ENCODE data around the gene PPFIA3. TPM values are rescaled to one million over a fixed set of nuclear protein-coding genes. Genes with fewer than 3 reads are reported as not detected.
"Not testable (repeated sequence)": the region's sequence is repeated elsewhere in the genome, so short reads cannot be mapped to it uniquely, and the experiment has no call there.

PPFIA3 gene
- total RNA-seq, 1 experiment from 2014 or later = 19.1 TPM

- peaks cover 19% of the 10 kb centered on the region for H3K27me3 Mint-ChIP-seq (ENCODE audit: low read depth)
- no peak overlapping the region for H2BK12ac ChIP-seq (ENCODE audit: insufficient read length, low read depth, low read length)
- no peak overlapping the region for H3K27ac Mint-ChIP-seq
- WGBS (ENCODE audit: extremely low coverage, insufficient read length, low lambda C conversion rate) = no CpG with 5 or more reads among the region's 4 CpGs
- peaks cover 6 to 13% (median 7%) of the 10 kb centered on the region in 3 experiments; a peak in 5 of 7 replicates for H3K36me3 Mint-ChIP-seq (ENCODE audit: insufficient read depth in 1 of 3, low read depth in 3 of 3)
- no peak overlapping the region for H3K9ac ChIP-seq (ENCODE audit: extremely low read depth, insufficient read length, low read length)
- no peak overlapping the region for H4K91ac ChIP-seq (ENCODE audit: insufficient read length, low read depth, low read length)
- H3K27me3 ChIP-seq (ENCODE audit: insufficient read depth, low read length) = no peaks in the 10 kb centered on the region
- no peak overlapping the region for H2AK5ac ChIP-seq (ENCODE audit: insufficient read length, low read length)
- H2BK120ac ChIP-seq (ENCODE audit: low read depth, low read length, poor library complexity, severe bottlenecking) = no peak overlapping the region
- no peak overlapping the region for H2BK5ac ChIP-seq (ENCODE audit: insufficient read length, low read length)
- H2BK20ac ChIP-seq (ENCODE audit: low read depth, low read length, poor library complexity, severe bottlenecking) = no peak overlapping the region
- DNase-seq = no peak
- H3K4me2 ChIP-seq (ENCODE audit: insufficient read depth, insufficient read length, low read length) = no peak overlapping the region
- no peak overlapping the region for H4K8ac ChIP-seq (replicated peaks; ENCODE audit: insufficient read length, low read depth, low read length)
- no peak overlapping the region for H3K14ac ChIP-seq (ENCODE audit: insufficient read depth, low read length)
- no peaks in the 10 kb centered on the region for H3K9me3 ChIP-seq (ENCODE audit: control insufficient read depth, low read depth, low read length)
- no peaks in the 10 kb centered on the region for H3K79me1 ChIP-seq (ENCODE audit: insufficient read depth, low read depth, low read length, poor library complexity, severe bottlenecking)
- no peak overlapping the region for H2BK15ac ChIP-seq (ENCODE audit: low read depth, low read length)
- no peak overlapping the region for H3K4ac ChIP-seq (ENCODE audit: low read depth, low read length)
- no peak overlapping the region for H3K18ac ChIP-seq (ENCODE audit: insufficient read length, low read depth, low read length)
- H4K20me1 ChIP-seq (ENCODE audit: control insufficient read depth, insufficient read depth, insufficient read length) = no peaks in the 10 kb centered on the region
- peaks cover 8% of the 10 kb centered on the region for H3K23me2 ChIP-seq (ENCODE audit: insufficient read length, low read depth, low read length, poor library complexity, severe bottlenecking)
- peaks cover 4% of the 10 kb centered on the region; the same call in 1 of the 2 replicates for H3K4me1 ChIP-seq (ENCODE audit: insufficient read depth, low read length)
- H3K23ac ChIP-seq (ENCODE audit: insufficient read length, low read depth, low read length) = no peak overlapping the region
- TF ChIP-seq CTCF (conservative IDR thresholded peaks at IDR 0.05) = no peak
- H3K4me1 Mint-ChIP-seq = peaks cover 18 to 29% of the 10 kb centered on the region in 2 experiments
- no peak overlapping the region for H3T11ph ChIP-seq (ENCODE audit: low read length)
- no peak overlapping the region for H3K27ac ChIP-seq (ENCODE audit: insufficient read length, low read depth, low read length)
- H3K79me2 ChIP-seq (ENCODE audit: insufficient read depth, low read length) = no peaks in the 10 kb centered on the region
- no peak overlapping the region for H2AFZ ChIP-seq (ENCODE audit: low read length)
- no peaks in the 10 kb centered on the region for H3K9me3 Mint-ChIP-seq
- H3K4me3 Mint-ChIP-seq = no peak overlapping the region
- H4K5ac ChIP-seq (ENCODE audit: insufficient read length, low read depth, low read length) = no peak overlapping the region
- no peak overlapping the region for H3K56ac ChIP-seq (ENCODE audit: insufficient read length, low read depth, low read length)
These were observed 7.2 kb downstream of the PPFIA3 start for GRCh38 chr19:49126575-49126974.

- not testable (repeated sequence) for H3K79me2 ChIP-seq (ENCODE audit: insufficient read depth, low read length); DNase-seq; H3K79me1 ChIP-seq (ENCODE audit: insufficient read depth, low read depth, low read length, poor library complexity, severe bottlenecking); H4K20me1 ChIP-seq (ENCODE audit: control insufficient read depth, insufficient read depth, insufficient read length); H2BK20ac ChIP-seq (ENCODE audit: low read depth, low read length, poor library complexity, severe bottlenecking); H4K8ac ChIP-seq (replicated peaks; ENCODE audit: insufficient read length, low read depth, low read length); H3K14ac ChIP-seq (ENCODE audit: insufficient read depth, low read length); H3K56ac ChIP-seq (ENCODE audit: insufficient read length, low read depth, low read length); H2BK120ac ChIP-seq (ENCODE audit: low read depth, low read length, poor library complexity, severe bottlenecking); H3K9me3 ChIP-seq (ENCODE audit: control insufficient read depth, low read depth, low read length); H3K4ac ChIP-seq (ENCODE audit: low read depth, low read length); H3T11ph ChIP-seq (ENCODE audit: low read length); H3K27ac Mint-ChIP-seq; H2AK5ac ChIP-seq (ENCODE audit: insufficient read length, low read length); H2AFZ ChIP-seq (ENCODE audit: low read length); H3K23ac ChIP-seq (ENCODE audit: insufficient read length, low read depth, low read length); H3K9ac ChIP-seq (ENCODE audit: extremely low read depth, insufficient read length, low read length); H2BK15ac ChIP-seq (ENCODE audit: low read depth, low read length); H3K4me1 ChIP-seq (ENCODE audit: insufficient read depth, low read length); H3K18ac ChIP-seq (ENCODE audit: insufficient read length, low read depth, low read length); H4K5ac ChIP-seq (ENCODE audit: insufficient read length, low read depth, low read length); H3K27ac ChIP-seq (ENCODE audit: insufficient read length, low read depth, low read length); H4K91ac ChIP-seq (ENCODE audit: insufficient read length, low read depth, low read length); H3K9me3 Mint-ChIP-seq; H3K27me3 ChIP-seq (ENCODE audit: insufficient read depth, low read length); H2BK5ac ChIP-seq (ENCODE audit: insufficient read length, low read length); H3K23me2 ChIP-seq (ENCODE audit: insufficient read length, low read depth, low read length, poor library complexity, severe bottlenecking); H2BK12ac ChIP-seq (ENCODE audit: insufficient read length, low read depth, low read length)
- peak overlapping the region; percentile 67 for H3K4me2 ChIP-seq (ENCODE audit: insufficient read depth, insufficient read length, low read length)
- Mint-ChIP-seq H3K4me3 (peak overlapping the region in 1 of 2 experiments; percentile 92; a peak in 2 of 5 replicates), H3K4me1 (peaks cover 18 to 29% of the 10 kb centered on the region in 2 experiments), H3K36me3 (ENCODE audit: insufficient read depth in 1 of 3, low read depth in 3 of 3) (peaks cover 6 to 13% (median 7%) of the 10 kb centered on the region in 3 experiments; a peak in 5 of 7 replicates), H3K27me3 (ENCODE audit: low read depth) (peaks cover 14% of the 10 kb centered on the region)
- WGBS (ENCODE audit: extremely low coverage, insufficient read length, low lambda C conversion rate) = no CpG with 5 or more reads among the region's 12 CpGs
These were observed 7.9 kb downstream of the PPFIA3 start for GRCh38 chr19:49127225-49127624.
